ENCODE data around the gene TDRD9.

DNA sequence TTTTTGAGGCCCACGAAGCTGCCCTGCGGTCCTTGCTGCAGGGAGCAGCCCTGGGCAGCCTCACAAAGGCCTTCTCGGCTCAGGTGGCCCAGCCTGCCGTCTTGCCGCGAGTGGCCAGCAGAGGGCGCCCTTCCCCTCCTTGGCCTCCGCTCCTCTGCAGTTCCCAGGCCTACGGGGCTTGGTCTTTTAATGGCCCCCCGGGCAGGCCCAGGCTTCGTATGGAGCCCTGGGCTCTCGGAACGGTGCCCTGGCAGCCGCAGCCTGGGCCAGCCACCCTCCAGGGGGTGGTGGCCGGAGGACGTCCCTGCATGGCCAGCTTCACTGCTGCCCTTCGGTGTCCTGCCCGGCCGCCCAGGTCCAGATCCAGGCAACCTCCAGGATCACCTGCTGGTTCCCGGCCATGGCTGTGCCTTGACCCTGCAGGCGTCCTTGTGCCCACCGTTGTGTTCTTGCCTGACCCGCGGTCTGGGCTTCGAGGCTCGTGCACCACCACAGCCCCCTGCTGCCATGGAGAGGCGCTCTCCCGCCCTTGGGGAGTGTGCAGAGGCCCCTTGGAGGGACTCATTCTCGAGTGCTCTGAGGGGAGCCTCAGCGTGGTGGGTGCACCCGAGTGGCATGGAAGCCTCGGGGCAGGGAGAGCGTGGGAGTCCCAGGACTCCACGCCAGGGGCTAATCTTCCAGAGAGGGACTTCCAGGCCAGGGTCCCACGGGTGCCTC is 166.6 kb downstream of the TDRD9 start:
- TF ChIP-seq EZH2 (IDR thresholded peaks at IDR 0.05; ENCODE audit: insufficient read depth, poor library complexity, severe bottlenecking) (no peak), EZH2phosphoT487 (IDR thresholded peaks at IDR 0.05; ENCODE audit: insufficient read depth, low read depth) (no peak)
